Keratinocyte (primary cell): ENCODE data around the gene TPCN2.

Experiments used
- EZH2 ChIP-seq: IDR thresholded peaks from one replicate; pipeline ENCODE4 v1.6.1; 2012; ENCODE audit warnings: inconsistent platforms, mild to moderate bottlenecking, low read length, moderate library complexity
- TF ChIP-seq, protein P1 (sequence below), 3 experiments: IDR thresholded peaks in 1 of 3; conservative IDR thresholded peaks in 1 of 3; optimal IDR thresholded peaks in 1 of 3; 2 replicates in 2 of 3; 3 replicates in 1 of 3; pipeline versions ENCODE3 to v1.5.1; 2011; ENCODE audit warnings: low read length in 3 of 3, mild to moderate bottlenecking in 3 of 3, moderate library complexity in 2 of 3, control low read depth in 1 of 3, inconsistent platforms in 1 of 3; ENCODE audit not compliant: insufficient read depth in 2 of 3; ENCODE audit errors: extremely low read depth in 1 of 3

DNA sequence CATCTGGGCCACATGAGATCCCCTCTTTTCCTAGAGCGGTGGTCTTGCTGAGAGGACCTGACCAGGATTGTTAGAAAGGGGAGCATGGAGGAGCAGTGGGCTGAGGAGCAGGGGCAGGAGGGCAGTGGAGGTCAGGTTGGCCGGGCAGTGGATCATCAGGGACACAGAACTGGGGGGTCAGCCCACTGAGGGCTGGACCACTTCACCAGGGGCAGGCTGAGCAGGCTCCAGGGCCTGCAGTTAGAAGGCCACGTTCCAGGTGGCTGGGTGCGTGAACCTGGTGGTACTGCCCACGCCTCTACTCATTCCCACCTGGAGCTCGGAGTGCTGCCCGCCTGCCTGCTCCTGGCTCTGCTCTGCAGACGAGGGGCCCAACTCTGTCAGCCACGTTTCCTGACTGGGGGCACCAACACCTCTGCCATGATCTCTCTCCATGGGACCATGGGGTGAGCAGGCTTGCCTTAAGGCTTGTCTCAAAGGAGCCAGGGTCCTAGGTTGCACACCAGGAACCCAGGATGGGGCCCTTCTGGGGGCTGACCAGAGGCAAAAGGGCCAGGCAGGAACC, 45.3 kb upstream of the TPCN2 start:
- TF ChIP-seq, protein P1, sequence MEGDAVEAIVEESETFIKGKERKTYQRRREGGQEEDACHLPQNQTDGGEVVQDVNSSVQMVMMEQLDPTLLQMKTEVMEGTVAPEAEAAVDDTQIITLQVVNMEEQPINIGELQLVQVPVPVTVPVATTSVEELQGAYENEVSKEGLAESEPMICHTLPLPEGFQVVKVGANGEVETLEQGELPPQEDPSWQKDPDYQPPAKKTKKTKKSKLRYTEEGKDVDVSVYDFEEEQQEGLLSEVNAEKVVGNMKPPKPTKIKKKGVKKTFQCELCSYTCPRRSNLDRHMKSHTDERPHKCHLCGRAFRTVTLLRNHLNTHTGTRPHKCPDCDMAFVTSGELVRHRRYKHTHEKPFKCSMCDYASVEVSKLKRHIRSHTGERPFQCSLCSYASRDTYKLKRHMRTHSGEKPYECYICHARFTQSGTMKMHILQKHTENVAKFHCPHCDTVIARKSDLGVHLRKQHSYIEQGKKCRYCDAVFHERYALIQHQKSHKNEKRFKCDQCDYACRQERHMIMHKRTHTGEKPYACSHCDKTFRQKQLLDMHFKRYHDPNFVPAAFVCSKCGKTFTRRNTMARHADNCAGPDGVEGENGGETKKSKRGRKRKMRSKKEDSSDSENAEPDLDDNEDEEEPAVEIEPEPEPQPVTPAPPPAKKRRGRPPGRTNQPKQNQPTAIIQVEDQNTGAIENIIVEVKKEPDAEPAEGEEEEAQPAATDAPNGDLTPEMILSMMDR (optimal IDR thresholded peaks at IDR 0.05 in 1 of 3, IDR thresholded peaks at IDR 0.05 in 1 of 3, conservative IDR thresholded peaks at IDR 0.05 in 1 of 3; ENCODE audit: extremely low read depth in 1 of 3, insufficient read depth in 2 of 3, low read length in 3 of 3): no peak
- TF ChIP-seq EZH2: no peak
